ENCODE measurements around the gene GZMM.

DNA sequence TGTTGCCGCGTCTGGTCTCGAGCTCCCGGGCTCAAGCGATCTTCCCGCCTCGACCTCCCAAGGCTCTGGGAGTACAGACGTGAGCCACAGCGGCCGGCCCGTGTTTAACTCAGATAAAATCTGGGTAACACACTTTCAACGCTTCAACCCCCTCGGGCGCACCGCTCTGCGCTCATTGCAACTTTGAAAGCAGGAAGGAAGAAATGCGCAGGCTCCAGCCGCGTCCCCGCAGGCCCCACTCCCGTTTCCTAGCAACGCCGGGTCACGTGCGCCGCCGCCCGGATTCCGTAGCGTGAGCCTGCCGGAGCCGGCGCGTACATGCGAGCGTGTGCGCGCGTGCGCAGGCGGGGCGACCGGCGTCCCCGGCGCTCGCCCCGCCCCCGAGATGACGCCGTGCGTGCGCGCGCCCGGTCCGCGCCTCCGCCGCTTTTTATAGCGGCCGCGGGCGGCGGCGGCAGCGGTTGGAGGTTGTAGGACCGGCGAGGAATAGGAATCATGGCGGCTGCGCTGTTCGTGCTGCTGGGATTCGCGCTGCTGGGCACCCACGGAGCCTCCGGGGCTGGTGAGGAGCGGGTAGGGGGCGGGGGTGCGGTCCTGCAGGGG is 28.4 kb downstream of the GZMM start, which contains the start of gene BSG:
- TF ChIP-seq, protein P1, sequence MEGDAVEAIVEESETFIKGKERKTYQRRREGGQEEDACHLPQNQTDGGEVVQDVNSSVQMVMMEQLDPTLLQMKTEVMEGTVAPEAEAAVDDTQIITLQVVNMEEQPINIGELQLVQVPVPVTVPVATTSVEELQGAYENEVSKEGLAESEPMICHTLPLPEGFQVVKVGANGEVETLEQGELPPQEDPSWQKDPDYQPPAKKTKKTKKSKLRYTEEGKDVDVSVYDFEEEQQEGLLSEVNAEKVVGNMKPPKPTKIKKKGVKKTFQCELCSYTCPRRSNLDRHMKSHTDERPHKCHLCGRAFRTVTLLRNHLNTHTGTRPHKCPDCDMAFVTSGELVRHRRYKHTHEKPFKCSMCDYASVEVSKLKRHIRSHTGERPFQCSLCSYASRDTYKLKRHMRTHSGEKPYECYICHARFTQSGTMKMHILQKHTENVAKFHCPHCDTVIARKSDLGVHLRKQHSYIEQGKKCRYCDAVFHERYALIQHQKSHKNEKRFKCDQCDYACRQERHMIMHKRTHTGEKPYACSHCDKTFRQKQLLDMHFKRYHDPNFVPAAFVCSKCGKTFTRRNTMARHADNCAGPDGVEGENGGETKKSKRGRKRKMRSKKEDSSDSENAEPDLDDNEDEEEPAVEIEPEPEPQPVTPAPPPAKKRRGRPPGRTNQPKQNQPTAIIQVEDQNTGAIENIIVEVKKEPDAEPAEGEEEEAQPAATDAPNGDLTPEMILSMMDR (IDR thresholded peaks at IDR 0.05): peak in 2 of 5 experiments; percentile 50 to 54
- TF ChIP-seq POLR2A (IDR thresholded peaks at IDR 0.05) (peak; percentile 95 to 98), EP300 (IDR thresholded peaks at IDR 0.05) (peak; percentile 73 to 95)
